Testis (tissue), 2 donors: Measurements from ENCODE around the gene DCN.

Experiments used
- POLR2A ChIP-seq: fragments of 450-650 bp; IDR thresholded peaks from one replicate; pipeline ENCODE4 v1.6.1; 2017; ENCODE audit warnings: antibody characterized with exemption, mild to moderate bottlenecking, moderate library complexity
- TF ChIP-seq, protein P1 (sequence below), 3 experiments: fragments of 450-650 bp in 2 of 3; fragments of 200-600 bp in 1 of 3; sonication (generic) in 1 of 3; IDR thresholded peaks; one replicate each; pipeline ENCODE4 v1.5.1; 2016 to 2019; ENCODE audit warnings: antibody characterized with exemption in 3 of 3, mild to moderate bottlenecking in 2 of 3, moderate library complexity in 1 of 3

DNA sequence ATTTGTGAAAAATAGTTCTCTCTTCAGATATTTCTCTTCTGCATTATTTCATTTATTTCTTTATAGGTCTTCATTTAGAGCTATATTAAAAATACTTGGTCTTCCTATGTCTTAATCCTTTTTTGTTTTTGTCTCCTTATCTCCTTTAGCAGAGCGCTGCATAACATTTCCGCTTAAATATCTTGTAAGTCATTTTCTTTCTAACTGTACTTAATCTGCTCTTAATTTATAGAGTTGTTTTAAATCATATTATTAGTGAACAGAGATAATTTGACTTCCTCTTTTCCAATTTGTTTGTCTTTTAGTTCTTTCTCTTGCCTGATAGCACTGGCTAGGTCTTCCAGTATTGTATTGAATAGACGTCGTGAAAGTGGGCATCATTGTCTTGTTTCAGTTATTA, 89.3 kb downstream of the DCN start:
- TF ChIP-seq, protein P1, sequence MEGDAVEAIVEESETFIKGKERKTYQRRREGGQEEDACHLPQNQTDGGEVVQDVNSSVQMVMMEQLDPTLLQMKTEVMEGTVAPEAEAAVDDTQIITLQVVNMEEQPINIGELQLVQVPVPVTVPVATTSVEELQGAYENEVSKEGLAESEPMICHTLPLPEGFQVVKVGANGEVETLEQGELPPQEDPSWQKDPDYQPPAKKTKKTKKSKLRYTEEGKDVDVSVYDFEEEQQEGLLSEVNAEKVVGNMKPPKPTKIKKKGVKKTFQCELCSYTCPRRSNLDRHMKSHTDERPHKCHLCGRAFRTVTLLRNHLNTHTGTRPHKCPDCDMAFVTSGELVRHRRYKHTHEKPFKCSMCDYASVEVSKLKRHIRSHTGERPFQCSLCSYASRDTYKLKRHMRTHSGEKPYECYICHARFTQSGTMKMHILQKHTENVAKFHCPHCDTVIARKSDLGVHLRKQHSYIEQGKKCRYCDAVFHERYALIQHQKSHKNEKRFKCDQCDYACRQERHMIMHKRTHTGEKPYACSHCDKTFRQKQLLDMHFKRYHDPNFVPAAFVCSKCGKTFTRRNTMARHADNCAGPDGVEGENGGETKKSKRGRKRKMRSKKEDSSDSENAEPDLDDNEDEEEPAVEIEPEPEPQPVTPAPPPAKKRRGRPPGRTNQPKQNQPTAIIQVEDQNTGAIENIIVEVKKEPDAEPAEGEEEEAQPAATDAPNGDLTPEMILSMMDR (IDR thresholded peaks at IDR 0.05) = no peak
- TF ChIP-seq POLR2A = no peak
